WTC11 (cell line): ENCODE results near the gene GPC5. TPM values are rescaled to one million over a fixed set of nuclear protein-coding genes. Genes with fewer than 3 reads are reported as not detected.

Source experiments
- ATAC-seq: fragments of 200-7000 bp; cut with Tn5 transposase; 2 replicates; pipeline ENCODE4 v1.10.0; 2021; ENCODE audit warnings: mild to moderate bottlenecking, moderate library complexity
- CTCF ChIA-PET: fragments of 300-600 bp; sonication (Branson Sonifier 250); formaldehyde crosslinking; loops from one replicate; lab custom pipeline; 2021; ENCODE audit warnings: antibody characterized with exemption; lab: Charles Lee
- POLR2A ChIA-PET: fragments of 350-600 bp; sonication (Branson Sonifier 250); formaldehyde crosslinking; loops from one replicate; lab custom pipeline; 2021; ENCODE audit warnings: antibody characterized with exemption; lab: Charles Lee
- DNase-seq: peaks from one replicate; pipeline ENCODE4 v3.0.0; 2021; ENCODE audit warnings: low spot score
- H3K27ac Mint-ChIP-seq: 2 replicates; pipeline ENCODE4 v1.8.0; 2021; ENCODE audit warnings: mixed read lengths
- H3K27me3 Mint-ChIP-seq: 2 replicates; pipeline ENCODE4 v1.8.0; 2021; ENCODE audit warnings: low read depth, mild to moderate bottlenecking, moderate library complexity, mixed read lengths
- H3K36me3 Mint-ChIP-seq: 2 replicates; pipeline ENCODE4 v1.8.0; 2021; ENCODE audit warnings: mixed read lengths
- H3K4me1 Mint-ChIP-seq: 2 replicates; pipeline ENCODE4 v1.8.0; 2022; ENCODE audit warnings: mixed read lengths
- H3K4me3 Mint-ChIP-seq: 2 replicates; pipeline ENCODE4 v1.8.0; 2021; ENCODE audit warnings: mild to moderate bottlenecking, moderate library complexity, mixed read lengths
- H3K9me3 Mint-ChIP-seq: 2 replicates; pipeline ENCODE4 v1.8.0; 2021; ENCODE audit warnings: mixed read lengths
- ATF2 ChIP-seq: sonication (generic); formaldehyde crosslinking; IDR thresholded peaks from 2 replicates; pipeline ENCODE4 v1.8.1; 2022; ENCODE audit warnings: low read depth, missing genetic modification reagents, borderline replicate concordance
- ATF3 ChIP-seq: sonication (generic); formaldehyde crosslinking; conservative IDR thresholded peaks from 2 replicates; pipeline ENCODE4 v1.8.1; 2022; ENCODE audit warnings: mild to moderate bottlenecking, missing genetic modification reagents
- CBFB ChIP-seq: sonication (generic); formaldehyde crosslinking; IDR thresholded peaks from 2 replicates; pipeline ENCODE4 v1.8.1; 2022; ENCODE audit warnings: mild to moderate bottlenecking, low read depth, missing genetic modification reagents
- E2F4 ChIP-seq: sonication (generic); formaldehyde crosslinking; IDR thresholded peaks from 2 replicates; pipeline ENCODE4 v1.8.1; 2022; ENCODE audit warnings: low read depth, mild to moderate bottlenecking, moderate library complexity, missing genetic modification reagents, borderline replicate concordance
- E2F5 ChIP-seq: sonication (generic); formaldehyde crosslinking; IDR thresholded peaks from 2 replicates; pipeline ENCODE4 v1.8.1; 2022; ENCODE audit warnings: mild to moderate bottlenecking, moderate library complexity, missing genetic modification reagents
- EMX1 ChIP-seq: fragments of 250-450 bp; sonication (Bioruptor Pico); IDR thresholded peaks from 2 replicates; pipeline ENCODE4 v1.8.0; 2021; ENCODE audit warnings: mild to moderate bottlenecking
- GRHL2 ChIP-seq: fragments of 250-450 bp; sonication (Bioruptor Pico); IDR thresholded peaks from 2 replicates; pipeline ENCODE4 v1.8.0; 2022; ENCODE audit warnings: mild to moderate bottlenecking, moderate library complexity; ENCODE audit not compliant: insufficient replicate concordance, severe bottlenecking
- HMGXB4 ChIP-seq: sonication (generic); formaldehyde crosslinking; IDR thresholded peaks from 2 replicates; pipeline ENCODE4 v1.8.1; 2023; ENCODE audit warnings: mild to moderate bottlenecking, moderate library complexity, missing genetic modification reagents
- JAZF1 ChIP-seq: fragments of 250-450 bp; sonication (Bioruptor Pico); IDR thresholded peaks from 2 replicates; pipeline ENCODE4 v1.9.0; 2021; ENCODE audit warnings: moderate library complexity, mild to moderate bottlenecking, inconsistent platforms
- KAT7 ChIP-seq: sonication (generic); formaldehyde crosslinking; IDR thresholded peaks from 2 replicates; pipeline ENCODE4 v1.8.1; 2023; ENCODE audit warnings: missing genetic modification reagents, mild to moderate bottlenecking, borderline replicate concordance
- MXD4 ChIP-seq: fragments of 250-450 bp; sonication (Bioruptor Pico); IDR thresholded peaks from 2 replicates; pipeline ENCODE4 v1.8.0; 2021; ENCODE audit warnings: mild to moderate bottlenecking, moderate library complexity, borderline replicate concordance
- NFE2L1 ChIP-seq: sonication (generic); formaldehyde crosslinking; IDR thresholded peaks from 2 replicates; pipeline ENCODE4 v1.8.1; 2023; ENCODE audit warnings: missing genetic modification reagents
- NFYB ChIP-seq: sonication (generic); formaldehyde crosslinking; conservative IDR thresholded peaks from 2 replicates; pipeline ENCODE4 v1.8.0; 2022; ENCODE audit warnings: low read depth, missing genetic modification reagents
- NR3C1 ChIP-seq: sonication (generic); formaldehyde crosslinking; conservative IDR thresholded peaks from 2 replicates; pipeline ENCODE4 v1.8.1; 2023; ENCODE audit warnings: low read depth, mild to moderate bottlenecking, missing genetic modification reagents
- PREB ChIP-seq: sonication (generic); formaldehyde crosslinking; IDR thresholded peaks from 2 replicates; pipeline ENCODE4 v1.8.1; 2022; ENCODE audit warnings: mild to moderate bottlenecking, missing genetic modification reagents, moderate library complexity, borderline replicate concordance
- RORB ChIP-seq: fragments of 250-450 bp; sonication (Bioruptor Pico); IDR thresholded peaks from 2 replicates; pipeline ENCODE4 v1.9.0; 2021; ENCODE audit warnings: mild to moderate bottlenecking
- SMAD4 ChIP-seq: sonication (generic); formaldehyde crosslinking; IDR thresholded peaks from 2 replicates; pipeline ENCODE4 v1.8.0; 2022; ENCODE audit warnings: mild to moderate bottlenecking, missing genetic modification reagents
- STAT6 ChIP-seq: sonication (generic); formaldehyde crosslinking; conservative IDR thresholded peaks from 2 replicates; pipeline ENCODE4 v1.8.1; 2023; ENCODE audit warnings: mild to moderate bottlenecking, low read depth, missing genetic modification reagents, moderate library complexity
- USF1 ChIP-seq: sonication (generic); formaldehyde crosslinking; IDR thresholded peaks from 2 replicates; pipeline ENCODE4 v1.8.0; 2022; ENCODE audit warnings: mild to moderate bottlenecking, missing genetic modification reagents
- ZBTB43 ChIP-seq: sonication (generic); formaldehyde crosslinking; IDR thresholded peaks from 2 replicates; pipeline ENCODE4 v1.8.1; 2023; ENCODE audit warnings: mild to moderate bottlenecking, missing genetic modification reagents
- ZNF138 ChIP-seq: sonication (generic); formaldehyde crosslinking; conservative IDR thresholded peaks from 2 replicates; pipeline ENCODE4 v1.8.1; 2022; ENCODE audit warnings: mild to moderate bottlenecking, moderate library complexity, missing genetic modification reagents
- ZNF425 ChIP-seq: fragments of 250-450 bp; sonication (Bioruptor Pico); conservative IDR thresholded peaks from 2 replicates; pipeline ENCODE4 v1.9.0; 2021; ENCODE audit warnings: mild to moderate bottlenecking
- total RNA-seq: library from RNA; stranded (reverse); gene quantifications from 3 replicates; pipeline ENCODE4 v1.2.3, GENCODE V29; 2021

GPC5 gene
- total RNA-seq, 1 experiment from 2014 or later: 0.46 TPM

GRCh38 chr13:91882918-91883317 lies 484.5 kb downstream of the GPC5 start:
- Mint-ChIP-seq H3K27me3 (no peaks in the 10 kb centered on the region), H3K36me3 (no peaks in the 10 kb centered on the region), H3K27ac (no peak overlapping the region), H3K4me1 (no peaks in the 10 kb centered on the region), H3K9me3 (peaks cover 9% of the 10 kb centered on the region), H3K4me3 (no peak overlapping the region)
- ChIA-PET POLR2A (no interaction called here), CTCF (no interaction called here)
- no peak for TF ChIP-seq PREB (CRISPR knock-in tag)
- no peak for TF ChIP-seq ZNF425
- no peak for TF ChIP-seq E2F4
- no peak for TF ChIP-seq SMAD4 (CRISPR knock-in tag)
- TF ChIP-seq MXD4 (CRISPR knock-in tag): no peak
- TF ChIP-seq ZBTB43 (CRISPR knock-in tag): no peak
- TF ChIP-seq STAT6 (CRISPR knock-in tag): no peak
- TF ChIP-seq HMGXB4 (CRISPR knock-in tag): no peak
- TF ChIP-seq NFE2L1 (CRISPR knock-in tag): no peak
- TF ChIP-seq ZNF138: no peak
- TF ChIP-seq EMX1 (CRISPR knock-in tag): no peak
- no peak for TF ChIP-seq CBFB (CRISPR knock-in tag)
- no peak for ATAC-seq
- DNase-seq: no peak

- DNase-seq: no peak
- CTCF ChIA-PET: no interaction called here
- TF ChIP-seq NFYB: no peak
- TF ChIP-seq JAZF1: no peak
- no peak for TF ChIP-seq RORB (CRISPR knock-in tag)
- TF ChIP-seq SMAD4 (CRISPR knock-in tag): no peak
- no peak for TF ChIP-seq KAT7 (CRISPR knock-in tag)
- no peak for TF ChIP-seq GRHL2
- no peak for TF ChIP-seq ATF3 (CRISPR knock-in tag)
- TF ChIP-seq USF1 (CRISPR knock-in tag): no peak
- TF ChIP-seq NR3C1 (CRISPR knock-in tag): no peak
- no peak for TF ChIP-seq ATF2 (CRISPR knock-in tag)
- no peak for TF ChIP-seq E2F5 (CRISPR knock-in tag)
Measured at GRCh38 chr13:91889641-91890040, 491.2 kb downstream of the GPC5 start.

More at GRCh38 chr13:91889641-91890040, 491.2 kb downstream of the GPC5 start:
- peaks cover 14% of the 10 kb centered on the region for H3K9me3 Mint-ChIP-seq
- H3K36me3 Mint-ChIP-seq: no peaks in the 10 kb centered on the region
- H3K4me3 Mint-ChIP-seq: no peak overlapping the region
- POLR2A ChIA-PET: no interaction called here
- no peak for ATAC-seq
- no peaks in the 10 kb centered on the region for H3K4me1 Mint-ChIP-seq
- no peaks in the 10 kb centered on the region for H3K27me3 Mint-ChIP-seq
- no peak overlapping the region for H3K27ac Mint-ChIP-seq
